ENCODE data around the gene BEGAIN. TPM values are rescaled to one million over a fixed set of nuclear protein-coding genes. Genes with fewer than 3 reads are reported as not detected.

Gene BEGAIN
- total and polyA plus RNA-seq, 2 of the 8 experiments (the other 6 are each of a cell fraction or from before 2014, with no cell fraction given), result 2.9 to 3.0 TPM

DNA sequence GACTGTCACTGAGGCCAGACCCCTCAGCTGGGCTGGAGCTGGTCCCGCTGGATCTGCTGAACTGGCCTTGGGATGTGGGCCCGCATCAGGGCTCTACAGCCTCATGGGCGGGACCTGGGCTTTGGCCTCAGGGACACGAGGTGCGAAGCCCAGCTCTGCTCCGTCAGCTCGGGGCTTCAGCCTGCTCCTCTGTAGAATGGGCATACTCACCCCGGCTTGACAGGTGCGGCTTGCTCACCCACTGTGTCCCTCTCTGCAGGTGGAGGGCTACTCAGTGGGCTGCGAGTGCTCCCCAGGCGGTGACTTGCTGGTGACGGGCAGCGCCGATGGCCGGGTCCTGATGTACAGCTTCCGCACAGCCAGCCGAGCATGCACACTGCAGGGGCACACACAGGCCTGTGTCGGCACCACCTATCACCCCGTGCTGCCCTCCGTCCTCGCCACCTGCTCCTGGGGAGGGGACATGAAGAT lies 57.6 kb downstream of the BEGAIN start:
- no peak overlapping the region for H4K5ac ChIP-seq (ENCODE audit: insufficient read length, low read depth, low read length)
- no peak for FAIRE-seq
- H3K79me1 ChIP-seq (ENCODE audit: low read depth, low read length), result no peaks in the 10 kb centered on the region
- H3K4me2 ChIP-seq (ENCODE audit: insufficient read depth in 1 of 2, low read depth in 2 of 2, low read length in 2 of 2), result no peak overlapping the region
- H3K4me1 ChIP-seq (replicated peaks in 1 of 4; ENCODE audit: control insufficient read depth in 3 of 4, insufficient read depth in 4 of 4, low read length in 3 of 4), result 0 out of 7 replicates have a peak, but pooled peaks cover 0 to 1% (median 0%) of the 10 kb centered on the region in 4 experiments
- no peak overlapping the region for H3K56ac ChIP-seq (replicated peaks; ENCODE audit: insufficient read length, low read depth, low read length)
- ChIA-PET POLR2A (ENCODE audit: partially characterized antibody) (interaction anchor here (0.7 kb wide), 1 partner anchor 34 kb away, joined by 3 read pairs; no protein-coding TSS in a partner anchor), CTCF (ENCODE audit: partially characterized antibody) (interaction anchor here (0.7 to 9.2 kb wide), 7 partner anchors 12 to 146 kb away, joined by 3 to 61 read pairs (median 4); no protein-coding TSS in a partner anchor)
- no peak overlapping the region for H3K4me3 ChIP-seq (ENCODE audit: extremely low read depth in 1 of 4, insufficient read depth in 2 of 4, low read depth in 3 of 4, low read length in 4 of 4)
- no peak overlapping the region for H2AK5ac ChIP-seq (ENCODE audit: low read depth, low read length)
- no peak overlapping the region for H4K91ac ChIP-seq (replicated peaks; ENCODE audit: insufficient read length, low read length)
- H3K18ac ChIP-seq (ENCODE audit: extremely low read depth, low read length), result no peak overlapping the region
- H2BK12ac ChIP-seq (ENCODE audit: low read depth, low read length), result no peak overlapping the region
- no peak overlapping the region for H2BK5ac ChIP-seq (ENCODE audit: low read depth, low read length)
- no peaks in the 10 kb centered on the region for H3K9me3 ChIP-seq (ENCODE audit: insufficient read depth in 2 of 2, low read depth in 1 of 2, low read length in 1 of 2)
- H3K9ac ChIP-seq (replicated peaks in 1 of 4; ENCODE audit: extremely low read depth in 1 of 4, low read depth in 3 of 4, low read length in 3 of 4), result no peak overlapping the region
- H3K23ac ChIP-seq (ENCODE audit: insufficient read length), result no peak overlapping the region
- H2BK20ac ChIP-seq (ENCODE audit: low read length), result no peak overlapping the region
- no peak overlapping the region for H4K8ac ChIP-seq (ENCODE audit: extremely low read depth, insufficient read depth, low read length)
- peaks cover 7% of the 10 kb centered on the region; the same call in 1 of the 2 replicates for H3K23me2 ChIP-seq (ENCODE audit: low read depth, low read length)
- H3K4ac ChIP-seq (replicated peaks; ENCODE audit: insufficient read length, low read depth, low read length), result no peak overlapping the region
- 93% methylated on average over 21 of the region's 21 CpGs; no CpG with 5 or more reads in 1 of the 2 experiments for WGBS, 2 experiments (ENCODE audit: extremely low coverage in 1 of 2, insufficient coverage in 1 of 2, insufficient read length in 1 of 2, insufficient replicate concordance in 2 of 2, low coverage in 1 of 2, low lambda C conversion rate in 2 of 2, missing lambda C conversion rate in 1 of 2)
- no peak for DNase-seq (ENCODE audit: low read depth in 1 of 2, low spot score in 2 of 2)
- peaks cover 0 to 12% of the 10 kb centered on the region in 2 experiments for H4K20me1 ChIP-seq (replicated peaks in 1 of 2; ENCODE audit: control insufficient read depth in 1 of 2, insufficient read depth in 2 of 2, low read length in 2 of 2)
- no peaks in the 10 kb centered on the region; a peak in 1 of 7 replicates for H3K27me3 ChIP-seq (replicated peaks in 1 of 4; ENCODE audit: control insufficient read depth in 3 of 4, extremely low read depth in 1 of 4, insufficient read depth in 3 of 4, low read length in 3 of 4)
- no peak overlapping the region for H3K27ac ChIP-seq (ENCODE audit: low read depth, low read length)
- no peaks in the 10 kb centered on the region for H3K79me2 ChIP-seq (ENCODE audit: control insufficient read depth in 1 of 2, insufficient read depth in 2 of 2, low read length in 2 of 2)
- no peak overlapping the region for H2BK15ac ChIP-seq (ENCODE audit: low read length)
- no peak overlapping the region for H3K14ac ChIP-seq (ENCODE audit: insufficient read length)
- H2BK120ac ChIP-seq (replicated peaks; ENCODE audit: low read depth, low read length), result no peak overlapping the region
- no peak overlapping the region for H2AFZ ChIP-seq (ENCODE audit: low read length)
- H3K36me3 ChIP-seq (ENCODE audit: control insufficient read depth in 2 of 4, insufficient read depth in 4 of 4, low read length in 3 of 4), result peaks cover 0 to 5% (median 0%) of the 10 kb centered on the region in 4 experiments; a peak in 1 of 8 replicates
- TF ChIP-seq HDAC6 (IDR thresholded peaks at IDR 0.05; ENCODE audit: low read depth, low read length) (no peak), CEBPB (IDR thresholded peaks at IDR 0.05; ENCODE audit: low read depth, low read length) (no peak)

Measured in H1 (cell line).